Kidney (tissue), 14 donors: Measurements from ENCODE around the gene TUSC2. TPM values are rescaled to one million over a fixed set of nuclear protein-coding genes. Genes with fewer than 3 reads are reported as not detected.

ENCODE experiments used
- DNase-seq, 5 donors: peaks; one replicate each; pipeline ENCODE4 v3.0.0-alpha.2; 2013 to 2020
- FAIRE-seq: peaks from 2 replicates; lab custom pipeline; 2012; peaks lifted over from hg19 to GRCh38; lab: Jason Lieb, UNC
- H3K27ac ChIP-seq, 2 donors: one replicate each; pipeline ENCODE4 v1.7.0; 2013; ENCODE audit warnings: low read depth in 2 of 2, low read length in 2 of 2, inconsistent platforms in 1 of 2
- H3K27me3 ChIP-seq: one replicate; pipeline ENCODE4 v1.7.1; 2013; ENCODE audit warnings: low read length, inconsistent platforms; ENCODE audit not compliant: control insufficient read depth, insufficient read depth
- H3K36me3 ChIP-seq, 3 donors: one replicate each; pipeline versions ENCODE4 v1.7.0 to v1.7.1; 2013; ENCODE audit warnings: low read length in 3 of 3, control low read depth in 1 of 3, inconsistent platforms in 1 of 3; ENCODE audit not compliant: insufficient read depth in 3 of 3, control insufficient read depth in 2 of 3
- H3K4me1 ChIP-seq, 3 donors: one replicate each; pipeline versions ENCODE4 v1.7.0 to v1.7.1; 2013; ENCODE audit warnings: low read length in 3 of 3, inconsistent platforms in 1 of 3, low read depth in 1 of 3; ENCODE audit not compliant: control insufficient read depth in 2 of 3, insufficient read depth in 2 of 3
- H3K4me3 ChIP-seq, 3 donors: one replicate each; pipeline versions ENCODE4 v1.7.0 to v1.8.1; 2013; ENCODE audit warnings: low read length in 3 of 3, control low read depth in 1 of 3, inconsistent platforms in 1 of 3
- H3K9ac ChIP-seq, 3 donors: one replicate each; pipeline versions ENCODE4 v1.7.0 to v1.7.1; 2013; ENCODE audit warnings: low read length in 3 of 3, control low read depth in 1 of 3, inconsistent platforms in 1 of 3
- H3K9me3 ChIP-seq, 3 donors: one replicate each; pipeline versions ENCODE4 v1.7.0 to v1.7.1; 2013; ENCODE audit warnings: low read length in 3 of 3, control low read depth in 1 of 3, inconsistent platforms in 1 of 3; ENCODE audit not compliant: control insufficient read depth in 2 of 3, insufficient read depth in 1 of 3
- CTCF ChIP-seq: IDR thresholded peaks from 3 replicates; pipeline ENCODE4 v1.5.1; 2012; ENCODE audit warnings: mild to moderate bottlenecking, moderate library complexity, borderline replicate concordance; ENCODE audit not compliant: insufficient read depth; ENCODE audit errors: extremely low read depth
- intact Hi-C: fragments of 100-400 bp; cut with DNase I; formaldehyde crosslinking; loops from one replicate; pipeline ENCODE4 v1.11.1; 2022
- polyA plus RNA-seq: library from polyadenylated mRNA; stranded (reverse); fragments of 350-450 nt; fragmentation: Illumina TruSeq; extraction: RNeasy Lipid Tissue Mini Kit (QIAGEN cat#74804); gene quantifications from one replicate; pipeline ENCODE4 v1.2.3, GENCODE V29; 2014; ENCODE audit warnings: low read depth, low replicate concordance; ENCODE audit not compliant: insufficient read depth
- total RNA-seq: library from RNA; stranded (reverse); fragmentation: NEBNext Ultra II Directional; extraction: Animal tissue kit (Norgen Biotek cat#: 25700); gene quantifications from one replicate; pipeline ENCODE4 v1.2.1, GENCODE V29; 2021
- donor health status: control.
- donor health status: control.
- donor health status: control.
- donor health status: control.
- donor health status: control.
- donor health status: DM: yes; HTN: yes; CAD: no.
- donor health status: Normal renal cell carcinoma (clear cell type).

The TUSC2 gene
- total and polyA plus RNA-seq, 2 donors from 2014 or later, result 33.6 to 60.0 TPM

- H3K9me3 ChIP-seq, result no peaks in the 10 kb centered on the region
- H3K27me3 ChIP-seq, result peaks cover 4% of the 10 kb centered on the region
- intact Hi-C loops, result no loop called here
- TF ChIP-seq CTCF, result no peak
- DNase-seq (no peak), FAIRE-seq (no peak)
- H3K9ac ChIP-seq, result no peak overlapping the region
- H3K4me1 ChIP-seq, result peaks cover 0 to 4% (median 0%) of the 10 kb centered on the region in 3 donors
- H3K36me3 ChIP-seq, result no peaks in the 10 kb centered on the region
- H3K4me3 ChIP-seq, result no peak overlapping the region
- peak overlapping the region in 1 of 2 donors; percentile 22 for H3K27ac ChIP-seq
Observed at GRCh38 chr3:50279255-50280016, 48.6 kb downstream of the TUSC2 start.

- intact Hi-C loops, result no loop called here
- no peak for DNase-seq
- no peak within 1 kb of the TSS for H3K9ac ChIP-seq
- H3K9me3 ChIP-seq, result no peaks in the 10 kb centered on the region
- no peaks in the 10 kb centered on the region for H3K36me3 ChIP-seq
- peak within 1 kb of the TSS in 1 of 2 donors; percentile 22 for H3K27ac ChIP-seq
- peaks cover 8% of the 10 kb centered on the region for H3K27me3 ChIP-seq
- H3K4me3 ChIP-seq, result no peak within 1 kb of the TSS
- H3K4me1 ChIP-seq, result peaks cover 0 to 4% (median 0%) of the 10 kb centered on the region in 3 donors
- no peak for TF ChIP-seq CTCF
- no peak for FAIRE-seq
Observed at GRCh38 chr3:50278880-50279224, 49.2 kb downstream of the TUSC2 start, which contains the start of gene LSMEM2. Gene LSMEM2 (plus strand): TSS chr3:50279087. CDS start chr3:50279114, 27 bp downstream.

- peaks cover 8% of the 10 kb centered on the region for H3K27me3 ChIP-seq
- H3K4me3 ChIP-seq, result no peak overlapping the region
- FAIRE-seq (no peak), DNase-seq (no peak)
- no peak for TF ChIP-seq CTCF
- H3K9ac ChIP-seq, result no peak overlapping the region
- intact Hi-C loops, result no loop called here
- no peaks in the 10 kb centered on the region for H3K9me3 ChIP-seq
- H3K4me1 ChIP-seq, result peaks cover 0 to 4% (median 0%) of the 10 kb centered on the region in 3 donors
- H3K36me3 ChIP-seq, result no peaks in the 10 kb centered on the region
- no peak overlapping the region for H3K27ac ChIP-seq
Observed at GRCh38 chr3:50278123-50278879, 49.7 kb downstream of the TUSC2 start.
